H9 (cell line): ENCODE data around the gene MLPH. TPM values are rescaled to one million over a fixed set of nuclear protein-coding genes. Genes with fewer than 3 reads are reported as not detected.

ENCODE experiments used
- DNase-seq: peaks from one replicate; pipeline ENCODE4 v3.0.0-alpha.2; 2017
- H2AFZ ChIP-seq: one replicate; pipeline ENCODE4 v1.6.1; 2013; ENCODE audit warnings: mild to moderate bottlenecking, low read length, control low read depth, moderate library complexity
- H2AK5ac ChIP-seq: 2 replicates; pipeline ENCODE4 v1.6.1; 2013; ENCODE audit warnings: low read length, control low read depth, mixed read lengths; ENCODE audit not compliant: insufficient read length
- H2BK120ac ChIP-seq: one replicate; pipeline ENCODE4 v1.6.1; 2013; ENCODE audit warnings: low read depth, mild to moderate bottlenecking, low read length, control low read depth, inconsistent platforms; ENCODE audit not compliant: poor library complexity, severe bottlenecking
- H2BK12ac ChIP-seq: 2 replicates; pipeline ENCODE4 v1.6.1; 2013; ENCODE audit warnings: low read length, control low read depth, mixed read lengths, low read depth; ENCODE audit not compliant: insufficient read length
- H2BK15ac ChIP-seq: 2 replicates; pipeline ENCODE4 v1.6.1; 2013; ENCODE audit warnings: low read depth, low read length, control low read depth
- H2BK20ac ChIP-seq: one replicate; pipeline ENCODE4 v1.6.1; 2013; ENCODE audit warnings: low read depth, mild to moderate bottlenecking, low read length, control low read depth, inconsistent platforms; ENCODE audit not compliant: poor library complexity, severe bottlenecking
- H2BK5ac ChIP-seq: 2 replicates; pipeline ENCODE4 v1.6.1; 2013; ENCODE audit warnings: low read length, control low read depth, mixed read lengths; ENCODE audit not compliant: insufficient read length
- H3K14ac ChIP-seq: 2 replicates; pipeline ENCODE4 v1.6.1; 2013; ENCODE audit warnings: low read length, control low read depth; ENCODE audit not compliant: insufficient read depth
- H3K18ac ChIP-seq: 2 replicates; pipeline ENCODE4 v1.6.1; 2013; ENCODE audit warnings: low read depth, mild to moderate bottlenecking, mixed read lengths, low read length, control low read depth; ENCODE audit not compliant: insufficient read length
- H3K23ac ChIP-seq: 2 replicates; pipeline ENCODE4 v1.6.1; 2013; ENCODE audit warnings: low read length, control low read depth, mixed read lengths, low read depth; ENCODE audit not compliant: insufficient read length
- H3K23me2 ChIP-seq: 2 replicates; pipeline ENCODE4 v1.6.1; 2013; ENCODE audit warnings: low read depth, mild to moderate bottlenecking, mixed read lengths, low read length, control low read depth; ENCODE audit not compliant: insufficient read length, poor library complexity, severe bottlenecking
- H3K27ac ChIP-seq: 2 replicates; pipeline ENCODE4 v1.5.1; 2013; ENCODE audit warnings: low read length, control low read depth, mixed read lengths, low read depth; ENCODE audit not compliant: insufficient read length
- H3K27me3 ChIP-seq: 2 replicates; pipeline ENCODE4 v1.6.1; 2013; ENCODE audit warnings: low read length, control low read depth, inconsistent platforms; ENCODE audit not compliant: insufficient read depth
- H3K4ac ChIP-seq: 2 replicates; pipeline ENCODE4 v1.6.1; 2013; ENCODE audit warnings: low read depth, mild to moderate bottlenecking, control low read depth, inconsistent platforms, low read length, moderate library complexity
- H3K4me1 ChIP-seq: 2 replicates; pipeline ENCODE4 v1.6.1; 2013; ENCODE audit warnings: low read length, control low read depth, inconsistent platforms; ENCODE audit not compliant: insufficient read depth
- H3K4me2 ChIP-seq: 2 replicates; pipeline ENCODE4 v1.6.1; 2013; ENCODE audit warnings: low read length, control low read depth, mixed read lengths; ENCODE audit not compliant: insufficient read length, insufficient read depth
- H3K56ac ChIP-seq: 2 replicates; pipeline ENCODE4 v1.6.1; 2013; ENCODE audit warnings: low read depth, mild to moderate bottlenecking, mixed read lengths, low read length, control low read depth; ENCODE audit not compliant: insufficient read length
- H3K79me1 ChIP-seq: 2 replicates; pipeline ENCODE4 v1.6.1; 2013; ENCODE audit warnings: low read depth, mild to moderate bottlenecking, moderate library complexity, low read length, control low read depth, inconsistent platforms; ENCODE audit not compliant: insufficient read depth, poor library complexity, severe bottlenecking
- H3K79me2 ChIP-seq: 2 replicates; pipeline ENCODE4 v1.6.1; 2013; ENCODE audit warnings: low read length, control low read depth, inconsistent platforms; ENCODE audit not compliant: insufficient read depth
- H3K9ac ChIP-seq: 2 replicates; pipeline ENCODE4 v1.6.1; 2013; ENCODE audit warnings: low read length, control low read depth, mixed read lengths; ENCODE audit not compliant: insufficient read length; ENCODE audit errors: extremely low read depth
- H3K9me3 ChIP-seq: one replicate; pipeline ENCODE4 v1.6.1; 2013; ENCODE audit warnings: low read depth, low read length, inconsistent platforms; ENCODE audit not compliant: control insufficient read depth
- H3T11ph ChIP-seq: one replicate; pipeline ENCODE4 v1.6.1; 2013; ENCODE audit warnings: mild to moderate bottlenecking, low read length, control low read depth, inconsistent platforms
- H4K20me1 ChIP-seq: one replicate; pipeline ENCODE4 v1.6.1; 2013; ENCODE audit not compliant: control insufficient read depth, insufficient read length, insufficient read depth
- H4K5ac ChIP-seq: 2 replicates; pipeline ENCODE4 v1.6.1; 2013; ENCODE audit warnings: low read depth, mild to moderate bottlenecking, mixed read lengths, low read length, control low read depth; ENCODE audit not compliant: insufficient read length
- H4K8ac ChIP-seq: replicated peaks from 2 replicates; pipeline ENCODE4 v1.6.1; 2013; ENCODE audit warnings: low read length, control low read depth, mixed read lengths, low read depth; ENCODE audit not compliant: insufficient read length
- H4K91ac ChIP-seq: 2 replicates; pipeline ENCODE4 v1.6.1; 2013; ENCODE audit warnings: low read depth, mild to moderate bottlenecking, moderate library complexity, mixed read lengths, low read length, control low read depth; ENCODE audit not compliant: insufficient read length
- H3K27ac Mint-ChIP-seq, 3 experiments: 2 replicates in 2 of 3; 3 replicates in 1 of 3; pipeline ENCODE4 v1.8.0; 2020 to 2021; ENCODE audit warnings: mixed read lengths in 3 of 3, mild to moderate bottlenecking in 1 of 3, moderate library complexity in 1 of 3
- H3K27me3 Mint-ChIP-seq: 2 replicates; pipeline ENCODE4 v1.8.0; 2021; ENCODE audit warnings: low read depth, mild to moderate bottlenecking, moderate library complexity, mixed read lengths
- H3K36me3 Mint-ChIP-seq, 3 experiments: 2 replicates in 2 of 3; 3 replicates in 1 of 3; pipeline ENCODE4 v1.8.0; 2020 to 2021; ENCODE audit warnings: low read depth in 3 of 3, mixed read lengths in 3 of 3; ENCODE audit not compliant: insufficient read depth in 1 of 3
- H3K4me1 Mint-ChIP-seq, 2 experiments: 2 replicates each; pipeline ENCODE4 v1.8.0; 2020; ENCODE audit warnings: mixed read lengths in 2 of 2
- H3K4me3 Mint-ChIP-seq, 2 experiments: 2 replicates in 1 of 2; 3 replicates in 1 of 2; pipeline ENCODE4 v1.8.0; 2020 to 2021; ENCODE audit warnings: mild to moderate bottlenecking in 2 of 2, mixed read lengths in 2 of 2, moderate library complexity in 1 of 2
- H3K9me3 Mint-ChIP-seq, 2 experiments: 2 replicates in 1 of 2; 3 replicates in 1 of 2; pipeline ENCODE4 v1.8.0; 2020; ENCODE audit warnings: mild to moderate bottlenecking in 2 of 2, mixed read lengths in 2 of 2, moderate library complexity in 1 of 2
- CTCF ChIP-seq: fragments of 200-600 bp; sonication (generic); conservative IDR thresholded peaks from 3 replicates; pipeline ENCODE4 v1.8.0; 2021; ENCODE audit warnings: antibody characterized with exemption, mild to moderate bottlenecking
- WGBS: extraction: QIAGEN DNeasy Blood & Tissue Kit; methylation state at CpG from one replicate; pipeline ENCODE4 v1.1.7; 2013; ENCODE audit warnings: missing lambda C conversion rate, low lambda C conversion rate, mixed read lengths; ENCODE audit not compliant: insufficient read length; ENCODE audit errors: extremely low coverage; 5-methylcytosine and 5-hydroxymethylcytosine counted together
- total RNA-seq: library from RNA; stranded (reverse); gene quantifications from 2 replicates; pipeline ENCODE4 v1.2.1, GENCODE V29; 2021

MLPH gene
- total RNA-seq, 1 experiment from 2014 or later = 3.4 TPM

GRCh38 chr2:237446338-237446665 is 40.7 kb upstream of the MLPH start:
- no CpG with 5 or more reads among the region's 6 CpGs for WGBS
- Histone ChIP-seq H3K9ac (no peak overlapping the region), H4K20me1 (no peaks in the 10 kb centered on the region), H3K27ac (no peak overlapping the region), H3K79me2 (no peaks in the 10 kb centered on the region), H3K18ac (no peak overlapping the region), H3K23ac (no peak overlapping the region), H3K14ac (no peak overlapping the region; the same call in 1 of the 2 replicates), H3K9me3 (no peaks in the 10 kb centered on the region), H4K91ac (no peak overlapping the region), H2BK12ac (no peak overlapping the region), H2AK5ac (no peak overlapping the region), H3K4me2 (no peak overlapping the region), H3K23me2 (no peaks in the 10 kb centered on the region), H2BK15ac (no peak overlapping the region), H3K79me1 (no peaks in the 10 kb centered on the region), H2BK120ac (no peak overlapping the region), H3K56ac (no peak overlapping the region), H3T11ph (no peak overlapping the region), H4K8ac (no peak overlapping the region), H2AFZ (no peak overlapping the region), H3K4me1 (0 out of 2 replicates have a peak, but pooled peaks cover 1% of the 10 kb centered on the region), H2BK5ac (no peak overlapping the region), H3K27me3 (no peaks in the 10 kb centered on the region), H2BK20ac (no peak overlapping the region), H3K4ac (no peak overlapping the region), H4K5ac (no peak overlapping the region)
- Mint-ChIP-seq H3K4me3 (no peak overlapping the region), H3K36me3 (no peaks in the 10 kb centered on the region), H3K4me1 (peaks cover 4% of the 10 kb centered on the region in 2 experiments; a peak in 3 of 4 replicates), H3K27me3 (peaks cover 36% of the 10 kb centered on the region), H3K27ac (no peak overlapping the region), H3K9me3 (no peaks in the 10 kb centered on the region; a peak in 1 of 5 replicates)
- DNase-seq = no peak
- no peak for TF ChIP-seq CTCF
